Daoy (cell line): ENCODE results near the gene TOR1A. TPM values are rescaled to one million over a fixed set of nuclear protein-coding genes. Genes with fewer than 3 reads are reported as not detected.

ENCODE experiments used
- total RNA-seq: library from RNA; depleted of rRNA; stranded (reverse); fragments of >200 nt; shearing (Covaris generic); gene quantifications from 2 replicates; pipeline ENCODE4 v1.2.3, GENCODE V29; 2014; rRNA removed

The TOR1A gene
- total RNA-seq, 1 experiment from 2014 or later, result 31.8 TPM

Other genes starting within 250 kb of the TOR1A start
- not detected in 2 replicates for gene C9orf50, start 203.0 kb downstream of the TOR1A start, total RNA-seq
- gene NTMT1, start 198.0 kb downstream of the TOR1A start, total RNA-seq, result 21.5 and 21.6 TPM in 2 replicates
- 4.4 and 8.0 TPM in 2 replicates for gene ASB6, start 182.0 kb downstream of the TOR1A start, total RNA-seq
- 1.5 and 1.7 TPM in 2 replicates for gene PRRX2, start 158.5 kb downstream of the TOR1A start, total RNA-seq
- gene PTGES, start 71.1 kb downstream of the TOR1A start, total RNA-seq, result 3.9 and 4.5 TPM in 2 replicates
- gene TOR1B, start 21.0 kb downstream of the TOR1A start, total RNA-seq, result 12.7 and 16.2 TPM in 2 replicates
- gene C9orf78, start 11.1 kb upstream of the TOR1A start, total RNA-seq, result 127 and 128 TPM in 2 replicates
- gene USP20, start 11.3 kb upstream of the TOR1A start, total RNA-seq, result 5.5 and 9.1 TPM in 2 replicates
- gene FNBP1, start 219.1 kb upstream of the TOR1A start, total RNA-seq, result 15.8 and 18.2 TPM in 2 replicates
- 16.6 and 19.9 TPM in 2 replicates for gene GPR107, start 229.8 kb upstream of the TOR1A start, total RNA-seq